OCI-LY7 (cell line): ENCODE measurements around the gene HPCAL4. TPM values are rescaled to one million over a fixed set of nuclear protein-coding genes. Genes with fewer than 3 reads are reported as not detected.

ENCODE experiments used
- BruUV-seq: library from RNA; stranded (reverse); fragments of 400-500 nt; replicated peaks from 2 replicates; lab custom pipeline; 2021; lab: Mats Ljungman, UMichigan
- CTCF ChIA-PET: fragments of 300-600 bp; sonication (Branson Sonifier 250); formaldehyde crosslinking; loops from one replicate; lab custom pipeline; 2022; ENCODE audit warnings: antibody characterized with exemption; ENCODE audit not compliant: unreplicated experiment; lab: Charles Lee
- POLR2A ChIA-PET: fragments of 300-600 bp; sonication (Branson Sonifier 250); formaldehyde crosslinking; loops from one replicate; lab custom pipeline; 2022; ENCODE audit warnings: antibody characterized with exemption; lab: Charles Lee
- DNase-seq: peaks from one replicate; pipeline ENCODE4 v3.0.0-alpha.2; 2015; ENCODE audit warnings: low spot score
- H2AFZ ChIP-seq: fragments of 200-600 bp; sonication (generic), shearing (Covaris generic); 2 replicates; pipeline ENCODE4 v1.6.1; 2014; ENCODE audit warnings: mild to moderate bottlenecking, antibody characterized with exemption, low read length, moderate library complexity
- H3K27ac ChIP-seq: fragments of 200-600 bp; sonication (generic); 2 replicates; pipeline ENCODE4 v1.5.1; 2014; ENCODE audit warnings: mixed run types, low read depth, mild to moderate bottlenecking, moderate library complexity, low read length, inconsistent platforms; ENCODE audit not compliant: poor library complexity, severe bottlenecking
- H3K36me3 ChIP-seq: fragments of 200-600 bp; sonication (generic); 2 replicates; pipeline ENCODE4 v1.6.1; 2014; ENCODE audit warnings: mild to moderate bottlenecking, antibody characterized with exemption, low read length, moderate library complexity, mixed read lengths; ENCODE audit not compliant: insufficient read depth
- H3K4me1 ChIP-seq: fragments of 200-600 bp; sonication (generic); 2 replicates; pipeline ENCODE4 v1.5.1; 2014; ENCODE audit warnings: mild to moderate bottlenecking, low read length; ENCODE audit not compliant: insufficient read depth, poor library complexity, severe bottlenecking
- H3K4me2 ChIP-seq: fragments of 200-600 bp; sonication (generic); 2 replicates; pipeline ENCODE4 v1.6.1; 2014; ENCODE audit warnings: mild to moderate bottlenecking, low read length
- H3K4me3 ChIP-seq: fragments of 200-600 bp; sonication (generic); 2 replicates; pipeline ENCODE4 v1.5.1; 2014; ENCODE audit warnings: mild to moderate bottlenecking, low read depth, low read length; ENCODE audit not compliant: poor library complexity, severe bottlenecking
- H3K79me2 ChIP-seq: fragments of 200-600 bp; sonication (generic); 2 replicates; pipeline ENCODE4 v1.6.1; 2016; ENCODE audit warnings: low read depth, mild to moderate bottlenecking, low read length, moderate library complexity, mixed read lengths; ENCODE audit not compliant: insufficient read depth
- H3K9me2 ChIP-seq: fragments of 200-600 bp; sonication (generic); 2 replicates; pipeline ENCODE4 v1.6.1; 2016; ENCODE audit warnings: mild to moderate bottlenecking, low read length, mixed read lengths; ENCODE audit not compliant: insufficient read depth
- H3K9me3 ChIP-seq: fragments of 200-600 bp; sonication (generic); 2 replicates; pipeline ENCODE4 v1.6.1; 2014; ENCODE audit warnings: mild to moderate bottlenecking, mixed run types, low read length, mixed read lengths
- H4K20me1 ChIP-seq: fragments of 200-600 bp; sonication (generic); 2 replicates; pipeline ENCODE4 v1.6.1; 2014; ENCODE audit warnings: mild to moderate bottlenecking, antibody characterized with exemption, low read length, moderate library complexity, mixed read lengths; ENCODE audit not compliant: insufficient read depth
- CTCF ChIP-seq: fragments of 200-600 bp; sonication (generic); conservative IDR thresholded peaks from 2 replicates; pipeline ENCODE4 v1.5.1; 2014; ENCODE audit warnings: mild to moderate bottlenecking, antibody characterized with exemption, low read length, moderate library complexity, mixed read lengths
- EZH2phosphoT487 ChIP-seq: fragments of 200-600 bp; sonication (generic); IDR thresholded peaks from 2 replicates; pipeline ENCODE4 v1.6.1; 2018; ENCODE audit warnings: low read depth, borderline replicate concordance, mild to moderate bottlenecking, mixed run types, antibody characterized with exemption, low read length, moderate library complexity, mixed read lengths
- intact Hi-C: fragments of 100-400 bp; cut with micrococcal nuclease; formaldehyde crosslinking; loops from one replicate; pipeline ENCODE4 v1.10.0; 2022; ENCODE audit not compliant: unreplicated experiment
- total RNA-seq, 2 experiments: library from RNA; depleted of rRNA in 1 of 2; stranded (reverse); fragments of >200 nt in 1 of 2; shearing (Covaris generic) in 1 of 2; gene quantifications; 2 replicates each; pipeline ENCODE4 v1.2.3, GENCODE V29; 2014 to 2022

Gene HPCAL4
- total RNA-seq, 2 experiments from 2014 or later, result not detected

- Histone ChIP-seq H3K4me2 (no peak overlapping the region), H4K20me1 (no peaks in the 10 kb centered on the region), H3K27ac (no peak overlapping the region), H3K36me3 (no peaks in the 10 kb centered on the region), H2AFZ (no peak overlapping the region), H3K9me3 (no peaks in the 10 kb centered on the region), H3K79me2 (no peaks in the 10 kb centered on the region), H3K4me3 (no peak overlapping the region), H3K4me1 (no peaks in the 10 kb centered on the region), H3K9me2 (no peaks in the 10 kb centered on the region)
- ChIA-PET CTCF (no interaction called here), POLR2A (no interaction called here)
- no TSS peak for BruUV-seq
- no peak for TF ChIP-seq CTCF
- no peak for TF ChIP-seq EZH2phosphoT487
- no peak for DNase-seq
- intact Hi-C loops, result no loop called here
Measured at GRCh38 chr1:39692152-39693074, 1.2 kb upstream of the HPCAL4 start.

GRCh38 chr1:39690794-39691382, 345 bp downstream of the HPCAL4 start:
- Histone ChIP-seq H3K79me2 (no peaks in the 10 kb centered on the region), H3K9me2 (no peaks in the 10 kb centered on the region), H3K9me3 (no peaks in the 10 kb centered on the region), H3K4me1 (no peaks in the 10 kb centered on the region), H4K20me1 (no peaks in the 10 kb centered on the region), H2AFZ (no peak overlapping the region), H3K4me2 (peak overlapping the region; percentile 64), H3K4me3 (peak overlapping the region; percentile 53), H3K27ac (no peak overlapping the region), H3K36me3 (no peaks in the 10 kb centered on the region)
- BruUV-seq, result no TSS peak
- no peak for DNase-seq
- CTCF ChIA-PET, result no interaction called here
- intact Hi-C loops, result no loop called here
- TF ChIP-seq EZH2phosphoT487, result no peak
- TF ChIP-seq CTCF, result no peak
- POLR2A ChIA-PET, result no interaction called here

- no peak for TF ChIP-seq CTCF
- TF ChIP-seq EZH2phosphoT487, result no peak
- intact Hi-C loops, result no loop called here
- no peaks in the 10 kb centered on the region for H4K20me1 ChIP-seq
- no peak overlapping the region for H3K27ac ChIP-seq
- H3K9me3 ChIP-seq, result no peaks in the 10 kb centered on the region
- no peak for DNase-seq
- no peaks in the 10 kb centered on the region for H3K9me2 ChIP-seq
- H3K4me2 ChIP-seq, result no peak overlapping the region
- ChIA-PET CTCF (no interaction called here), POLR2A (no interaction called here)
- no peaks in the 10 kb centered on the region for H3K79me2 ChIP-seq
- no peaks in the 10 kb centered on the region for H3K4me1 ChIP-seq
- H3K36me3 ChIP-seq, result no peaks in the 10 kb centered on the region
- H3K4me3 ChIP-seq, result no peak overlapping the region
- no peak overlapping the region for H2AFZ ChIP-seq
- BruUV-seq, result no TSS peak
Measured at GRCh38 chr1:39690225-39690624, 1.0 kb downstream of the HPCAL4 start.
